OCI-LY1 (cell line): ENCODE measurements around the gene POLR1H.

ENCODE experiments used
- H2AFZ ChIP-seq: fragments of 200-600 bp; sonication (generic), shearing (Covaris generic); 2 replicates; pipeline ENCODE4 v1.6.0; 2014; ENCODE audit warnings: antibody characterized with exemption, mild to moderate bottlenecking, low read length
- H3F3A ChIP-seq: fragments of 200-600 bp; sonication (generic), shearing (Covaris generic); 2 replicates; pipeline ENCODE4 v1.6.0; 2014; ENCODE audit warnings: mild to moderate bottlenecking, antibody characterized with exemption, low read length, moderate library complexity; ENCODE audit not compliant: insufficient read depth
- H3K27ac ChIP-seq: fragments of 200-600 bp; sonication (generic); 2 replicates; pipeline ENCODE4 v1.5.1; 2014; ENCODE audit warnings: low read length, mixed run types, mild to moderate bottlenecking, low read depth; ENCODE audit not compliant: poor library complexity, severe bottlenecking
- H3K27me3 ChIP-seq: fragments of 200-600 bp; sonication (generic); 2 replicates; pipeline ENCODE4 v1.6.0; 2014; ENCODE audit warnings: antibody characterized with exemption, mild to moderate bottlenecking, low read length, moderate library complexity; ENCODE audit not compliant: insufficient read depth
- H3K36me3 ChIP-seq: fragments of 200-600 bp; sonication (generic); 2 replicates; pipeline ENCODE4 v1.6.1; 2014; ENCODE audit warnings: mild to moderate bottlenecking, antibody characterized with exemption, low read length, moderate library complexity, mixed read lengths; ENCODE audit not compliant: insufficient read depth
- H3K4me1 ChIP-seq: fragments of 200-600 bp; sonication (generic); 2 replicates; pipeline ENCODE4 v1.5.1; 2014; ENCODE audit warnings: mild to moderate bottlenecking, low read length, moderate library complexity; ENCODE audit not compliant: insufficient read depth, severe bottlenecking
- H3K4me2 ChIP-seq: fragments of 200-600 bp; sonication (generic), shearing (Covaris generic); 2 replicates; pipeline ENCODE4 v1.6.1; 2014; ENCODE audit warnings: low read length
- H3K4me3 ChIP-seq: fragments of 200-600 bp; sonication (generic); 2 replicates; pipeline ENCODE4 v1.5.1; 2014; ENCODE audit warnings: low read length, low read depth, mild to moderate bottlenecking, mixed read lengths; ENCODE audit not compliant: poor library complexity, severe bottlenecking
- H3K79me2 ChIP-seq: fragments of 200-600 bp; shearing (Covaris generic); 2 replicates; pipeline ENCODE4 v1.6.1; 2016; ENCODE audit warnings: mixed run types, low read length, mixed read lengths; ENCODE audit not compliant: insufficient read depth
- H3K9ac ChIP-seq: fragments of 200-600 bp; sonication (generic), shearing (Covaris generic); 2 replicates; pipeline ENCODE4 v1.6.1; 2014; ENCODE audit warnings: mild to moderate bottlenecking, low read length, mixed read lengths
- H3K9me2 ChIP-seq: fragments of 200-600 bp; sonication (generic), shearing (Covaris generic); 2 replicates; pipeline ENCODE4 v1.6.1; 2014; ENCODE audit warnings: low read depth, mild to moderate bottlenecking, low read length, mixed read lengths
- H3K9me3 ChIP-seq: fragments of 200-600 bp; shearing (Covaris generic); 2 replicates; pipeline ENCODE4 v1.6.1; 2014; ENCODE audit warnings: low read length, mixed read lengths
- H4K20me1 ChIP-seq: fragments of 200-600 bp; sonication (generic), shearing (Covaris generic); 2 replicates; pipeline ENCODE4 v1.6.0; 2016; ENCODE audit warnings: mild to moderate bottlenecking, low read length; ENCODE audit not compliant: insufficient read depth
- CTCF ChIP-seq: fragments of 200-600 bp; sonication (generic), shearing (Covaris generic); IDR thresholded peaks from 2 replicates; pipeline ENCODE4 v1.5.1; 2017; ENCODE audit warnings: mild to moderate bottlenecking, antibody characterized with exemption, low read length, moderate library complexity, mixed read lengths
- EZH2 ChIP-seq: fragments of 200-600 bp; sonication (generic), shearing (Covaris generic); IDR thresholded peaks from 2 replicates; pipeline ENCODE4 v1.8.0; 2017; ENCODE audit warnings: borderline replicate concordance, mixed run types, mild to moderate bottlenecking, antibody characterized with exemption, low read length, moderate library complexity, mixed read lengths

POLR1H gene

GRCh38 chr6:30091577-30092381 is 30.7 kb downstream of the POLR1H start:
- no peak overlapping the region for H3K27ac ChIP-seq

GRCh38 chr6:30092852-30093543 is 31.9 kb downstream of the POLR1H start:
- Histone ChIP-seq H3K9me3 (no peaks in the 10 kb centered on the region), H3K27me3 (no peaks in the 10 kb centered on the region), H3K4me1 (peaks cover under 1% of the 10 kb centered on the region), H4K20me1 (no peaks in the 10 kb centered on the region), H3K4me3 (no peak overlapping the region), H3K79me2 (no peaks in the 10 kb centered on the region), H3K27ac (no peak overlapping the region), H3K9me2 (no peaks in the 10 kb centered on the region), H3K4me2 (no peak overlapping the region), H3K9ac (no peak overlapping the region), H2AFZ (no peak overlapping the region), H3K36me3 (no peaks in the 10 kb centered on the region), H3F3A (no peaks in the 10 kb centered on the region)
- TF ChIP-seq EZH2 (no peak), CTCF (no peak)

More at GRCh38 chr6:30091577-30092381, 30.7 kb downstream of the POLR1H start:
- H3K4me2 ChIP-seq: no peak overlapping the region
- H4K20me1 ChIP-seq: no peaks in the 10 kb centered on the region
- H3K36me3 ChIP-seq: no peaks in the 10 kb centered on the region
- H3K9me3 ChIP-seq: no peaks in the 10 kb centered on the region
- H3K27me3 ChIP-seq: no peaks in the 10 kb centered on the region
- H3K4me3 ChIP-seq: no peak overlapping the region
- no peaks in the 10 kb centered on the region for H3K9me2 ChIP-seq
- H3K79me2 ChIP-seq: no peaks in the 10 kb centered on the region
- no peak overlapping the region for H3K9ac ChIP-seq
- no peak for TF ChIP-seq CTCF
- no peak for TF ChIP-seq EZH2
- H3F3A ChIP-seq: no peaks in the 10 kb centered on the region
- H2AFZ ChIP-seq: no peak overlapping the region
- no peaks in the 10 kb centered on the region for H3K4me1 ChIP-seq

GRCh38 chr6:30093951-30094661 is 33.0 kb downstream of the POLR1H start:
- H3K9ac ChIP-seq: no peak overlapping the region
- H3K4me3 ChIP-seq: no peak overlapping the region
- no peak overlapping the region for H2AFZ ChIP-seq
- no peaks in the 10 kb centered on the region for H3K79me2 ChIP-seq
- no peak overlapping the region for H3K4me2 ChIP-seq
- no peaks in the 10 kb centered on the region for H3F3A ChIP-seq
- H3K9me3 ChIP-seq: no peaks in the 10 kb centered on the region
- H3K36me3 ChIP-seq: no peaks in the 10 kb centered on the region
- no peaks in the 10 kb centered on the region for H3K9me2 ChIP-seq
- H4K20me1 ChIP-seq: no peaks in the 10 kb centered on the region
- TF ChIP-seq EZH2 (no peak), CTCF (no peak)
- H3K27me3 ChIP-seq: no peaks in the 10 kb centered on the region
- H3K4me1 ChIP-seq: peaks cover 4% of the 10 kb centered on the region
- no peak overlapping the region for H3K27ac ChIP-seq
